C4-2B (cell line): ENCODE data around the gene ADAMTSL1.

Source experiments
- ZFX ChIP-seq: fragments of 450-650 bp; IDR thresholded peaks from 2 replicates; pipeline ENCODE4 v1.6.1; 2017
- TF ChIP-seq, protein P1 (sequence below): fragments of 450-650 bp; conservative IDR thresholded peaks from 2 replicates; pipeline ENCODE4 v1.5.1; 2017; ENCODE audit warnings: mild to moderate bottlenecking

DNA sequence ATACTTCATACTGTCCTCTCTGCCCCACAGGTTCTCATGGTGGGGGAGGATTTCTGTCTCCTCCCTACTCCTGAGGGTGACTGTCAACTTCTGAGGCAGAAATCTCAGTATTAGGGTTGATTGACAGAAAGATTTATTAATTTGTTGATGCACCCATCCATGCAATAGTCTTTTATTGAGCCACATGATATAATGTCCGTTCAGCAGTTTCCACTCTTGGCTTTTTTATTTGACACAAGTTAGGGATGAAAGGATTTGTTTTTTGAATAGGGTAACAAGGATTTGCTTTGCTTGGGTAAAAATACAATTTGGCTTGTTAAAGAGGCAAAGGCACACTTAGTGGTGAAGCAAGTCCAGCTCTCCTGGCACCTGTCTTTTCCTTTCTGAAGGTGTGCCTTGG lies 125.0 kb downstream of the ADAMTSL1 start:
- TF ChIP-seq, protein P1, sequence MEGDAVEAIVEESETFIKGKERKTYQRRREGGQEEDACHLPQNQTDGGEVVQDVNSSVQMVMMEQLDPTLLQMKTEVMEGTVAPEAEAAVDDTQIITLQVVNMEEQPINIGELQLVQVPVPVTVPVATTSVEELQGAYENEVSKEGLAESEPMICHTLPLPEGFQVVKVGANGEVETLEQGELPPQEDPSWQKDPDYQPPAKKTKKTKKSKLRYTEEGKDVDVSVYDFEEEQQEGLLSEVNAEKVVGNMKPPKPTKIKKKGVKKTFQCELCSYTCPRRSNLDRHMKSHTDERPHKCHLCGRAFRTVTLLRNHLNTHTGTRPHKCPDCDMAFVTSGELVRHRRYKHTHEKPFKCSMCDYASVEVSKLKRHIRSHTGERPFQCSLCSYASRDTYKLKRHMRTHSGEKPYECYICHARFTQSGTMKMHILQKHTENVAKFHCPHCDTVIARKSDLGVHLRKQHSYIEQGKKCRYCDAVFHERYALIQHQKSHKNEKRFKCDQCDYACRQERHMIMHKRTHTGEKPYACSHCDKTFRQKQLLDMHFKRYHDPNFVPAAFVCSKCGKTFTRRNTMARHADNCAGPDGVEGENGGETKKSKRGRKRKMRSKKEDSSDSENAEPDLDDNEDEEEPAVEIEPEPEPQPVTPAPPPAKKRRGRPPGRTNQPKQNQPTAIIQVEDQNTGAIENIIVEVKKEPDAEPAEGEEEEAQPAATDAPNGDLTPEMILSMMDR = no peak
- TF ChIP-seq ZFX = no peak
